ENCODE data around the gene SSTR5.
A peak's percentile ranks its signal among the peaks of the same experiment; 100 is the strongest.

SSTR5 gene

GRCh38 chr16:1107731-1108130 is 35.2 kb downstream of the SSTR5 start:
- DNase-seq = no peak

- no peak for DNase-seq
Measured at GRCh38 chr16:1108299-1109252, 36.0 kb downstream of the SSTR5 start.

GRCh38 chr16:1109648-1110047 is 37.1 kb downstream of the SSTR5 start:
- no peak for DNase-seq

DNA sequence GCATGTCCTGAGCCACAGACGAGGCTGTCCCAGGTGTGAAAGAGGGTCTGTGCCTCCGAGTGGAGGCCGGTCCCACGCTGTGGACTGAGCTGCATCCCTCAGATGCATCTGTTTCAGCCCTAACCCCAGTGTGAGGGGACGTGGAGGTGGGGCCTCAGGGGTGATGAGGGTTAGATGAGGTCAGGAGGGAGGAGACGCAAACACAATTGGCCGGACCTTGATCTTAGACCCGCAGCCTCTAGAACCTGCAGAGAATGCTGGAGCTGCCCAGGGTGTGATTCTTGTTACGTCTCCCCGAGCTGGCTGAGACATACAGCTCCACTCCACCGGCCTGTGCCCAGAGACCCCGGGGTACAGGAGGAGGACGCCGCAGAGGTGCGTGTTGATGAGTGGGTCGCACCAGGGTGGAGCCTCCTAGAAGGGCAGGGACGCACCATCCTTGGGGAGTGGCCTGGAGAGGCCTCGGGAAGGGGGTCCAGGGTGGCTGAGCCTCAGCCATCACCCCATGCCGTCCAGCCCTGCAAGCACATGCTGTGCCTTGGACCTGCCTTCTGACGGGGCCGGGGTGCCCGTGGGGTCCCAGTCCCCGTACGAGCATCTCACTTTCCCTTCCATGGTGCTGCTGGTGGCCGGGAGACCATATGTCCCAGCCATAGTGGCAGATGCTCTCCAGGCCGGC is 40.1 kb downstream of the SSTR5 start:
- no peak for DNase-seq

DNA sequence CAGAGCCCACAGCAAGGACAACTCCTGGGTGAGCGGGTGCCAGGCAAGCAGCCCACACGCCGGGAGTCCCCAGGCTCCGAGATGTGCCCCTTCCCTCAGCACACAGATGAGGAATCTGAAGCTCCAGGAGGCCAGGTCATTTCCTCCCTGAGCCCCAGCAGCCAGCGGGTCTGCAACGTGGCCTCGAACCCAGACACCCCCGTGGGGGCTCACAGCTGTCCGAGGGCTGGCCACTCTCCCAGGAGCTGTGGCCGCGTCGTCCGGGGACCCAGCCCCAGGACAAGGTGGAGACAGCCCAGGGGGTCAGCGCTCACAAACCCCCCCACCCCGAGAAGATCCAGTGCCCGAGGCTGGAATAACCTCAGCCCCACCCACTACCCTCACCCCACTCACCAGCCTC is 40.9 kb downstream of the SSTR5 start:
- no peak for DNase-seq

DNA sequence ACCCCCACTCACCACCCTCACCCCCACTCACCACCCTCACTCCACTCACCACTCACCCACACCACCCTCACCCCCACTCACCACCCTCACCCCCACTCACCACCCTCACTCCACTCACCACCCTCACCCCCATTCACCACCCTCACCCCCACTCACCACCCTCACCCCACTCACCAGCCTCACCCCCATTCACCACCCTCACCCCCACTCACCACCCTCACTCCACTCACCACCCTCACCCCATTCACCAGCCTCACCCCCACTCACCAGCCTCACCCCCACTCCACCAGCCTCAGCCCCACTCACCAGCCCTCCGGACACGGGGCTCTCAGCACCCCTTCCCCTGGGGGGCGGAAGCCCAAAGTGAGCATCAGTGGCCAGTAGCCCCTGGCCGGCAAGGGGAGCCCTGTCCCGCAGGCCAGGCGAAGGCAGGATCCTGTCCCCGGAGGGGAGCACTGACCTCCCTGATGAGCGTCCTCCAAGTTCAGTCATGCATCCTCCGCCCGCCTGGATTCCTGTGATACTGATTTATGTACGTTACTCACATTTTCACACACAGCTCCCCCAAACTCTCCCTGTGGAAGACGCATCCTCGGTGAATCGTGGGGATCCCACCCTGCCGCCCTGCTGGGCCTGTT is 41.5 kb downstream of the SSTR5 start:
- DNase-seq = no peak

DNA sequence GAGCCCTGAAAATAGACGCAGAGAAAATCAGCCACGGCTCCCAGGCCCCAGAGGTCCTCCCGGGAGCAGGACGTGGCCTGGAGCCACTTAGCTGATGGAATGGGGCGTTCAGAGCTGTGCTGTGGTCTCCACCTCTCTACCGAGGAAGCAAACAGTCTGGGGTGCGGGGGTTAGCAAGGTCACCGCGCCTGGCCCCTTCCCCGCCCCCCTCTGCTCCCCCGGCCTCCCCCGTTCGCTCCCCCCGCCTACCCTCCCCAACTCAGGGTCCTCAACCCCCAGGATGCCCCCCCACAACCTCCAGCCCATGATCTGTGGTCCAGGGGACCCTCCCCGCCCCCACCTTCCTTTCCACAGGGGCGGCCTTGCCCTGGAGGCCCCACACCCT is 44.1 kb downstream of the SSTR5 start:
- no peak for DNase-seq

GRCh38 chr16:1117176-1117900 is 44.8 kb downstream of the SSTR5 start:
- no peak for DNase-seq

DNA sequence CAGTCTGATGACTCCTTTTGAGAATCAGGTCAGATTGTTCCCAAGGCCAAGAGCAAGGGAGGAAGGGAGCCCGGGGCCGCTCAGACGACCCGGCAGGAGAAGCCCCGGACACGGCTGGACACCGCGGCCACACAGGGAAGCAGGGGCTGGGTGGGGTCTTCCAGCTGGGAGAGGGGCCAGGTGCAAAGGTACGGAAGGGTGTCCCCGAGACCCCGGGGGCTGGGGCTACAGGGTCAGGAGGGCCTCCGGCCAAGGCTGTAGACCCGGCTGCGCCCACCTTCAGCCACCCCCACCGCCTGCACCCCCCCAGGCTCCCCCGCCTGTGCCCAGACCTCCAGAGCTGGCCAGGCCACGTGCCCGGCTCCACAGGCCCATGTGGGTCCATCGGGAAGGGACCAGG is 45.4 kb downstream of the SSTR5 start:
- no peak for DNase-seq

GRCh38 chr16:1119129-1119528 is 46.6 kb downstream of the SSTR5 start:
- DNase-seq = no peak

GRCh38 chr16:1119766-1120576 is 47.4 kb downstream of the SSTR5 start:
- DNase-seq = no peak

DNA sequence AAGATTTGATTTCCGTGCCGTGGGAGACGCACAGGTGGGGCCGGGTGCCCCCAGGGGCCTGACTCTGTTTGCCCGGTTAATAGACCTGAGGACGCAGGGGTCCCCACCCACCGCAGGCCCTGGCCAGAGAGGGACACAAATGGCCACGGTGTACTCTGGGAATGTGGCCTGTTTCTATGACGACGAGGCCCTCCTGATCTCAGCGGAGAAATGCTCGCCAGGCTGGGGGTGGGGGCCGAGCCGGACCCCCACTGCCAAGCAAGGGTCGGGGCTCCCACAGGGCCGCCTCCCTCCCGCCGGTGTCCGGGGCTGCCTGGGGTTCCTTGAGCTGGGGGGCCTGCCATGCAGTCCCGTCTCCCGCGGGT is 48.0 kb downstream of the SSTR5 start:
- no peak for DNase-seq

DNA sequence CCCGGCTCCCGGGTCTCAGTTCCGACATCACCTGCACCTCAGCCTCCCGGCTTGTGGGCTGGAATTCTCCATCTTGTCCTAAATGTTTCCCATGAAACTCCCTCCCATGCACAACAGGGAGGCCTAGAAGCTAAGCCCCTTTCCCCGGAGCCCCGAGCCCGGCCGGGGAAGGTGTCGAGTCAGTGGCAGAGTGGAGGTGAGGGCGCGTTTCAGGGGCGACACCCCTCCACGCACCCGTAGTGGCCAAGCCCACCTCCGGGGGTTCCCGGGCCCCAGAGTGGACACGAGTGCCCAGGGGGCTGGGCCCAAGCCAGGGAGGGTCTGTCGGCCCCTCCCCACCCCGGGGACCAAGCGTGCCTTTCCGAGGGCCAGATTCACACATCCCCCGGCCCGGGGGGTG is 48.5 kb downstream of the SSTR5 start:
- DNase-seq = no peak

DNA sequence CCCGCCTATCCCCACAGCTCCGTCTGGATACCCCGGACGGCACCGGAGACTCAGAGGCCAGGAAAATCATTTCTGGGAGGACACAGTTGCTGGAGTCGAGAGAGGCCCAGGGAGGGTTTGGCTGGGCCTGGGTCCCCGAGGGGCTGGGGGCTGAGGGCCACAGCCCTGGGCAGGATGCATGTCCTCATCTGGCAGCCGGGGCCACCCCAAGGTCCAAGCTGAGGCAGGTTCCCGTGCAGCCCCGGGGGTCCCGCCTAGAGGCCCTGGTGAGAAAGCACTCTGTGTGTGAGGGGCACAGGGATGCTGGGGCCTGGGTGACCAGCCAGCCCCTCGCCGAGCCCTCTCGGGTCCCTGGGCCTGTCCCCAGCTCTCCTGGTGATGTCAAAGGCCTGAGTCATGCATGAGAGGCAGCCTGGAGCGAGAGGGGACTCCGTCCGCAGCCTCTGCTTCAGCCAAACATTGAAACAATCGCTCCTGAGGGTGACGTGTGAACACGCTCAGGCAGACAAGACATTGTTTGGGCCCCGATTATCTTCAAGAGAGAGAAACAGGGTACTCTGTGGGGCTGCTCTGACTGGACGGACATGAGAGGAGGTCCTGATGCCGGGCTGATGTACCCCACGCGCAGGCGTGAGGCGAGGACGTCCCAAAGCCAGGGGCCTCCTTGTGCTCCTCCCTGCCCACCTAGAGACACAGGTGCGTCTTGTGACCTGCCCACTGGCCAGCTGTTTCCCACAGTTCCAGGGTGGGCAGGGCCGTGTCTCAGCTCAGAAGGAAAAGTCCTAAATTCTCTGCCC is 49.3 kb downstream of the SSTR5 start:
- DNase-seq = no peak

DNA sequence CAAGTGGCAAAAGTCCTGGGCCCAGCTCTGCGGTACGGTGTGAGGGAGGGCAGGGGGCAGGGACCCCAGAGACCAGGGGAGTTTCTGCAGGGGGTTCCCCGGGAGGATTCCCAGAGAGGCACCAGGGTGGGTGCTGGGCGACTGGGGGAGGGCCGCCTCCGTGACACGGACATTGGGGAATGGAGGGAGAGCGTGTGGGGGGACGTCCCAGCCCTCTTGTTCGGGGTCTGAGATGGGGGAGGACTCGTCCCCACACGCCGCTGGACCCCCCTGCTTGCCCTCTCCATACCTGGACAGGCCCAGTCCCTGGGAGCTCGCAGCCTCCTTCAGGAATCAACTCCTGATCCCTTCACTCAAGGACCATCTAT is 49.8 kb downstream of the SSTR5 start:
- DNase-seq = no peak

- no peak for DNase-seq
Measured at GRCh38 chr16:1123525-1124230, 51.1 kb downstream of the SSTR5 start.

DNA sequence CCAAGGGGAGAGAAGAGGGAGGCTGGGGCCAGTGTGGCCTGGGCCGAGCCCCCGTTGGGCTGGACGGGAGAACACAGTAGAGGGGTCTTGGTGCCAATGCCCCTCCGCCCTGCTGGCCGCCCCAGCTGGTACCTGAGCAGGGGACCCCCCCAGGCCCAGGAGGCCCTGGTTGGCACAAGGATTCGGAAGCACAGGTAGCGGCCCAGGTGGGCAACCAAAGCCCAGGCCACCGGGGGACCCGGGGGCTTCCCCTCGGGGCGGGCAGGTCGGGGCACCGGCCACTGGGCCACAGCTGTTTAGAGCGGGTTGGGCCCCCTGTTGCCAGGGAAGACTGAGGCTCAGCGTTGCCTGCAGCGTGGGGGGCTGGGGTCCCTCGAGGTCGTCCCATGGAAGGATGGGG is 51.7 kb downstream of the SSTR5 start:
- no peak for DNase-seq

DNA sequence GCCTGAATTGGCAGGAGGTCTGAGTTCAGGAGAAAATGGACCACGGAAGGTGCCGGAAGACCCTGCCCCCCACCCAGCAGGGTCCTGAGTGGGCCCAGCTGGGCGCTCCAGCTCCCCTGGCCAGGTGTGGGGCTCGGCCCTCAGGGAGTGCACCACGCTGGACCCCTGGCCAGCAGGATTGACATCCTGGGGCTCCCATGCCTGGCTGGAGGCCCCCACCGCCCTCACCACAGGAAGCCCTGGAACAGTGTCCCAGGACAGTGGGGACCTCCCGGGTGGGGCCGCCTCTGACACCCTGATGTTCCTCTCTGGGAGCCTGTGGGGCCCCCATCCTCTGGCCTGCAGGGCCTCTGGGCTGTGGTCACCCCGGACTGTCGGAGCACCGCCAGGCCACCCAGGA is 52.2 kb downstream of the SSTR5 start:
- no peak for DNase-seq

GRCh38 chr16:1125471-1125870 is 52.9 kb downstream of the SSTR5 start:
- peak; percentile 54 for DNase-seq

- DNase-seq = no peak
Measured at GRCh38 chr16:1126044-1126443, 53.5 kb downstream of the SSTR5 start.

GRCh38 chr16:1126586-1126985 is 54.0 kb downstream of the SSTR5 start:
- no peak for DNase-seq

All from stimulated activated CD4-positive, alpha-beta T cell treated with anti-CD3 and anti-CD28 coated beads, Interleukin-15, amount 100 ng/mL, for 24 hours (primary cell).